ENCODE data around the gene PPP1R7.

Gene PPP1R7

DNA sequence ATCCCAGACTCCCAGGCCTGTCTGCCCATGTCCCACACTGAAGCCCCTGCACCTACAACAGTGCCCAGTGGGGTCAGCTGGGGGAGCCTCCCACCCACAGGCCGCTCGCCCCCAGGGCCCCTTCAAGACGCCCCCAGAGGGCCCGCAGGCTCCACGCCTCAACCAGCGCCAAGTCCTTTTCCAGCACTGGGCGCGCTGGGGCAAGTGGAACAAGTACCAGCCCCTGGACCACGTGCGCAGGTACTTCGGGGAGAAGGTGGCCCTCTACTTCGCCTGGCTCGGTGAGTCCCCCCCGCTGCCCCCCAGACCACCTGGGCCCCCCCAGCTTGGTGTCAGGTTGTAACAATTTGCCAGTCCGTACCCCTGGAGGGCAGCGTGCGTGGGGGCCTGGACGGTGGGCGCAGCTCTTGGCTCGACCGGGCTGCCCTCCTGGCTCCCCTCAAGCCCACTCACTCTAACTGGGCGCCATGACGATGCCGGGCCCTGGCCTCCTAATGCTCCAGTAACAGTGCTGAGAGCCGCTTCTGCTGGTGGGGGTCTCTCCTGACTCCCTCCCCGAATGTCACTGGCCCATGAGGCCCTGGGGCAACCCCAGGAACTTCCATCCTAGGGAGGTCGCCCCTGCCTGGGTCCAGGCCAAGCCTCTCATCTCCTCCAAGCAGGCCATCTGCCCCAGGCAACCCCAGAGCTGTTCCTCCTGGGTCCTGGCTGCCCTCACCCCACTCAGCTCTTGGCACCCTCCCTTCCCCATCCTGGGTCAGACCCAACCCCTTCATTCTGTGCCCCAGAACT, 53.1 kb downstream of the PPP1R7 start:
- DNase-seq = no peak
- in situ Hi-C loops (cut with MboI; ENCODE audit: low pct_unique_long_range_greater_than_20kb, low sequenced_read_pairs) = no loop called here

DNA sequence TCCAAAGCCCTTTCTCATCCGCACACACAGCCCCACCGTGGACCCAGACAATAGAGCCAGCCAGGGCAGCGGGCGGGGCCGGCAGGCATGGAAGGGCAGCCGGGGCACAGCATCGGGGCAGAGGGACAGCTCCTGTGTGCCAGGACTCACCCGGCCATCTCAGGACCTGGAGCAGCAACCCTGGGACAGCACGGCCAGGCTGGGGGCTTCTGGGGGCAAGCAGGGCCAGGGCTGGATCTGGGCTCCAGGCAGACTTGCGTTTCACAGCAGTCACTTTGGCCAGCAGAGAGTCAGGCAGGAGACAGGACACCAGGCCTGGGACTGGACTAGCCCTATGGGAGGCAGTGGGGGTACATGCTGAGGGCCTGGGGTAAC, 53.7 kb downstream of the PPP1R7 start:
- DNase-seq = no peak
- in situ Hi-C loops (cut with MboI; ENCODE audit: low pct_unique_long_range_greater_than_20kb, low sequenced_read_pairs) = no loop called here

DNA sequence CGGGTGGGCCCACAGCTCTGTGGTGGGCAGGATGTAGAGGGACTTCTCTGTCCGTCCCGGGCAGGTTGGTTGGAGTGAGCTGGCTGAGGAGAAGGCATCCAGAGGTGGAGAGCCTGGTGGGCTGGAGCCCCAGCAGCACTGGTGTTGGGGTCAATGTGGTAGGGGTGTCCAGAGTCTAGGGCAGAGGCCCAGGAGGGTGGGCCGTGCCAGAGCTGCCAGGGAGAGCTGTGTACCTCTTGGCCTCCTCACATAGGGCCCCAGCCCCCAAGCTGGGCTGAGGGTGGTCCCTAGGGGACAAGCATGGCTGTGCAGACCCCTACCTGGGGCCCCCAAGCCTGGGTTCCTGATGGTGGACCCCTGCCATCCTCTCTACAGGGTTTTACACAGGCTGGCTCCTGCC, 54.2 kb downstream of the PPP1R7 start:
- no peak for DNase-seq
- in situ Hi-C loops (cut with MboI; ENCODE audit: low pct_unique_long_range_greater_than_20kb, low sequenced_read_pairs) = no loop called here

DNA sequence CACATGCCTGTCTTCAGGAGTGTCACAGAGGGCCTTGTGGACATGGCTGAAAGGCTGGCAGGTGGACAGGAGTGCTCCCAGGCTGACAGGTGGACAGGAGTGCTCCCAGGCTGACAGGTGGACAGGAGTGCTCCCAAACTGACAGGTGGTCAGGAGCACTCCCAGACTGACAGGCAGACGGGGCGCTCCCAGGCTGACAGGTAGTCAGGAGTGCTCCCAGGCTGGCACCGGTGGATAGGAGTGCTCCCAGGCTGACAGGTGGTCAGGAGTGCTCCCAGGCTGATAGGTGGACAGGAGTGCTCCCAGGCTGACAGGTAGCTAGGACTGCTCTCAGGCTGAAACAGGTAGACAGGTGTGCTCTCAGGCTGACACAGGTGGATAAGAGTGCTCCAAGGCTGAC, 54.8 kb downstream of the PPP1R7 start:
- DNase-seq = no peak
- in situ Hi-C loops (cut with MboI; ENCODE audit: low pct_unique_long_range_greater_than_20kb, low sequenced_read_pairs) = no loop called here

DNA sequence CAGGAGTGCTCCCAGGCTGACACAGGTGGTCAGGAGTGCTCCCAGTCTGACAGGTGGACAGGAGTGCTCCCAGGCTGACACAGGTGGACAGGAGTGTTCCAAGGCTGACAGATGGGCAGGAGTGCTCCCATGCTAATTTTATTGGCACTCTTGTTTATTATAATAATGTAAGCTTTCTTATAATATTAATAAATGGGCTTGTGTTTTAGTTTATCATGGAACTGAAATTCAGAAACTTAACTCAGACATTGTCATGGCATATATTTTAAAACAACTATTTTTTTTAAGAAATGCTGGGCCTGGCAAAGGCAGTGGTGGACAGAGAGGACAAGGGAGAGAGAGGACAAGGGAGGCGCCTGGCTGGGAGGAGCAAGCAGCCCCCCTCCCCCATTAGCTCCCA, 56.9 kb downstream of the PPP1R7 start:
- in situ Hi-C loops (cut with MboI; ENCODE audit: low pct_unique_long_range_greater_than_20kb, low sequenced_read_pairs) = no loop called here
- DNase-seq = no peak

DNA sequence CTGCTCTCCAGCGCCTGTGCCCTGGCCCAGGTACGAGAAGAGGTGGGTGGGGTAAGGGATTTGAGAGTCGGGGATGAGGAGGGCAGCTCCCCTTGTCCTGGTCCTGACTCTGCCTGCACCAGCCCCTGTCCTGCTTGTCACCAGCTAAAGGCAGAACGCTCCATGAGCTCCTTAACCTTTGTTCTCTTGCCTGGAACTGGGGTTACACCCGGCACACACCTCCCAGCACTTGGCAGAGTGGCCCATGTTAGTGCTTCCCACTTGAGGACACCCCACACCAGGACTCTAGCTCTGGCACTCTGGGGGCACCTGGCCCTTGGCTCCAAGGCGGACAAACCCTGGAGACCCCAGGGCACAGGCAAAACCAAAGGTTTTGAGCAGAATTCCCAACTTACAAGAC, 57.4 kb downstream of the PPP1R7 start:
- no peak for DNase-seq
- in situ Hi-C loops (cut with MboI; ENCODE audit: low pct_unique_long_range_greater_than_20kb, low sequenced_read_pairs) = no loop called here

DNA sequence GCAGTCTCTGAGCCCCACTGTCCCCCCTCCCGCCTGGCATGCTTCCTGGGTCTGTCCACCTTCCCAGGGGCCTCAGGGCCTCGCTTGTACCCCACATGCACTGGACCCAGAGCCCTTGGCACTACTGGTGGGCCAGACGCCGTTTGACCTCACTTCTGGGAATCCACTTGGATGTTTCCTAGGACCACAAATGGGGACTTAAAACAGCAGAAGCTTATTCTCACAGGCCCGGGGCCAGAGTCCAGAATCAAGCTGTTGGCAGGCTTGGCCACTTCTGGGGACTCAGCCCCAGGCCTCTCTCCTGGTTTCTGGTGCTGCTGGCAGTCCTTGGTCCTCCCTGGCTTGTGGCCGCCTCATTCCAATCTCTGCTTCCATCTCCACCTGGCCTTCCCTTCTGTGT, 57.8 kb downstream of the PPP1R7 start:
- in situ Hi-C loops (cut with MboI; ENCODE audit: low pct_unique_long_range_greater_than_20kb, low sequenced_read_pairs) = no loop called here
- DNase-seq = no peak

DNA sequence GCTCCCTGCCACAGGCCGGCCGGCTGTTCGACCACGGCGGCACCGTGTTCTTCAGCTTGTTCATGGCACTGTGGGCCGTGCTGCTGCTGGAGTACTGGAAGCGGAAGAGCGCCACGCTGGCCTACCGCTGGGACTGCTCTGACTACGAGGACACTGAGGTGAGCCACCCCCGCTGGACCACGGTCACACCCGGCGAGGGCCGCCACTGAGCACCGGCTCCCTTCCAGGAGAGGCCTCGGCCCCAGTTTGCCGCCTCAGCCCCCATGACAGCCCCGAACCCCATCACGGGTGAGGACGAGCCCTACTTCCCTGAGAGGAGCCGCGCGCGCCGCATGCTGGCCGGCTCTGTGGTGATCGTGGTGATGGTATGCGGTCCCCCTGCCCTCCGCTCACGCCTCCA, 59.0 kb downstream of the PPP1R7 start:
- in situ Hi-C loops (cut with MboI; ENCODE audit: low pct_unique_long_range_greater_than_20kb, low sequenced_read_pairs) = no loop called here
- DNase-seq = no peak

DNA sequence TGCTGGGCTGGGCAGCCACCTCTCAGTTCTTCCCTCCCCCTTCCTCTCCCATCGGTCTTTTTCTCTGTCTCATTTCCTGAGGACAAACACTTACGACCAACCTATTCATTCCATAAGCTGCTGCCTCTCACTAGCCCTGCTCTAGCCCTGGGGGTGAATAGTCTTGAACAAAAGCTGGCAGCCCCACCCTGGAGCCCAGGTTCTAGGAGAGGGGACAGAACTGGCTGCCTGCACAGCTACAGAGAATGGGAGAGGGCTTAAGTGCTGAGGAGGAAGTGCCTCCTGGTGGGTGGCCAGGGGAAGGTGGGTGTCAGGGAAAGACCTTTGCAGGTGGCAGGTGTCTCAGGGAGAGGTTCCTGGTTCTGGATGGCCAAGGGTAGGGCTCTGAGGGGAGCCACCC, 61.0 kb downstream of the PPP1R7 start:
- no peak for DNase-seq
- in situ Hi-C loops (cut with MboI; ENCODE audit: low pct_unique_long_range_greater_than_20kb, low sequenced_read_pairs) = no loop called here

DNA sequence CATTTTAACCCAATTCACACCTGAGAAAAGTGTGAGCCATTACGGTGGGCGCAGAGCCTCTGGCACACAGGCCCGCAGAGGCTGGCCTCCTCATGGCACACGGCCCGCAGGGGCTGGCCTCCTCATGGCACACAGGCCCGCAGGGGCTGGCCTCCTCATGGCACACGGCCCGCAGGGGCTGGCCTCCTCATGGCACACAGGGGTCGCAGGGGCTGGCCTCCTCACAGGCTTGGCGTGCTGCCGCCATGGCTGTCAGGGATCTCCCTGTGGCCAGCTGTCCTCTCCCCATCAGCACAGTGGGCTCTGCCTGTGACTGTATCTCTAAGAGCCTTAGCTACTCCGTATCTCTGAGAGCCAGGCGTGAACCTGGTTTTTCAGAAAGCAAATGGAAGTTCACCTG, 62.8 kb downstream of the PPP1R7 start:
- in situ Hi-C loops (cut with MboI; ENCODE audit: low pct_unique_long_range_greater_than_20kb, low sequenced_read_pairs) = no loop called here
- no peak for DNase-seq

DNA sequence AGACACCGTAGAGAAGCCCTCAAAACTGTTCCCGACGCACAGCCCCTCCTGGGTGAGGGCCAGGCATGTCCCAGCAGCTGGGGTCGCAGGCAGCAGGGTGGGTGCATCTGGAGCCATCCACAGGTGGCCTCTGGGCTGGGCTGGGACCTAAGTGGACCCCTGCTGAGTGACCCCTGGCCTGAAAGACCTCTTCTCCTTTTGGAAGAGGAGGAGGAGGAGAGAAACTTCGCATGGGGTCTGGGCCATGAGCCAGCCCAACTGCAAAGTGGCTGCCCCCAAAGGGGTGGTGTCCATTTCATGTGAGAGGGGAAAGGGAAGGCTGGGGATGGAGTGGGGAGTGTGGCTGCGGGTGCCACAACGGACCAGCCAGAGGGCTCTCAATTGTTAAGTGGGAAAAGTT, 63.3 kb downstream of the PPP1R7 start:
- in situ Hi-C loops (cut with MboI; ENCODE audit: low pct_unique_long_range_greater_than_20kb, low sequenced_read_pairs) = no loop called here
- DNase-seq = no peak

DNA sequence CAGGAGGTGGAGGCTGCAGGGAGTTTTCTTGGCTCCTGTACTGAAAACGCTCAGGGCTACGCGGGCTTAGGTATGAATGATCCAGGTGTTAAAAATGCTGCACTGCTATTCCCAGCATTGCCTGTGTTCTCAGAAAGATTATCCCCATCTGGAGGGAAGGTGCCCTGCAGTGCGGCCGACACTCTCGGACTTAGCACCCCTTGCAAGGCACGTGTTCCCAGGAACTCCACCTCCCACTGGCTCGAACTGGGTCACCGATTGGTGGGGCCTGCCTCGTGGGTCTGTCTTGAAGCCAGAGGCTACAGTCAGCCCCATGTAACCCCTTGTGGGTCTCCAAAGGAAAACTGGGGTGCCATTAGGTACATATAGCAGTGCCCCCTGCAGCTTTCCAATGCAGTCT, 63.9 kb downstream of the PPP1R7 start:
- DNase-seq = no peak

DNA sequence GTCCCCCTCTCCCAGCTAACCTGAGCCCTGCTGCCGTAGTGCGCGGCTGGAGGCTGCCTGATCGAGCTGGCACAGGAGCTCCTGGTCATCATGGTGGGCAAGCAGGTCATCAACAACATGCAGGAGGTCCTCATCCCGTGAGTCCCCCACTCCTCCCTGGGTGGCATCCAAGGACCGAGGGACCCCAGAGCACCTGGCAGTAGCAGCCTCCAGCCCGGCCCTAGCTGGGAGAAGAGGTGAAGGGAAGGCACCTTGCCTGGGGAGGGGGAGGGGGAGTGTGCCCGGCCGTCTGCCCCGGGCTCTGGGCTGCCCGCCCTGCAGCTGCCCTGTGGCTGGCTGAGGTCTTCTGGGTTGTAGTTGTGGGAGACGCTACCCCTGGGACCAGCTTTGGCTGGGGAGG, 64.5 kb downstream of the PPP1R7 start:
- DNase-seq = no peak
- in situ Hi-C loops (cut with MboI; ENCODE audit: low pct_unique_long_range_greater_than_20kb, low sequenced_read_pairs) = no loop called here

More for the DNA sequence above, 63.9 kb downstream of the PPP1R7 start:
- in situ Hi-C loops (cut with MboI; ENCODE audit: low pct_unique_long_range_greater_than_20kb, low sequenced_read_pairs) = no loop called here

DNA sequence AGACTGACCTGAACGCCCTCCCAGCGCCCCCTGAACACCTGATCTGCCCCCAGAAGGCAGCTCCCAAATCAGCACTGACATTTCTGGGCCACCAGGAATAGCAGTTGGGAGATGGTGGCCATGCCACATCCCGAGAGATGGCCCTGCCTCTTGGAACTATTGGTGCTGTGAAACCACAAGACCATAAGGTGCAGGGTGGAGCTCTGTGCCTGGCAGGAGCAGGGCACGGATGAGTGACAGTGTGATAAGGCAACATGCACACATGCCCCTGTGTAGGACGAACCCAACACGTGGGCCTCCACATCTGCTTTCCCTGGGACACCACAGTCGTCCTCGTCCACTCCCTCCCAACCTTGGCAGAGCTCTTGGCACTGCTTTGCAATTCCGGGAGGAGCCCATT, 65.2 kb downstream of the PPP1R7 start:
- in situ Hi-C loops (cut with MboI; ENCODE audit: low pct_unique_long_range_greater_than_20kb, low sequenced_read_pairs) = no loop called here
- no peak for DNase-seq

DNA sequence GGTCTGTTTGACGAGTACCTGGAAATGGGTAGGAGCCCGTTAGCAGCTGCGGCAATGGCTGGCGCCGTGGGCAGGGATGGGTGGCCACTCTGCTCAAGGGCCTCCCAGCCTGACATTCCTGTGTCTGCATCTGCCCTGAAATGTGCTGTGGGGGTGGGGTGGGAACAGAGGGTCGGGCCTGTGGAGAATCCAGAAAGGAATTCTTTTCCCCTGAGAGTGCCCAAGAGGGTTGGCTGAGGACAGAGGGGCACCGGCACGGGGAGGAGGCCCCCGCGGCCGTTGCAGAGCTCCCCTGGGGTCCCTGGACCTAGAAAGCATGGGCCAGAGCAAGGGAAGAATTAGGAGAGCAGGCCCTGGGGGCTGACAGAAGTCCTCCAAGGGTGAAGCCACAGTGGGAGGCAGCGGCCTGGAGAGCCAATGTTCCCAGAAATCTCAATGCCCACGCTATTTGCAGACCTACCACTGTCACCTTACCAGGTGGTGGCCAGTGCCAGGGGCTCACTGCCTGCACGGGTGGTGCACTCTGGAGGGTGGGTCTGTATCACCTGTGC, 66.0 kb downstream of the PPP1R7 start:
- in situ Hi-C loops (cut with MboI; ENCODE audit: low pct_unique_long_range_greater_than_20kb, low sequenced_read_pairs) = no loop called here

DNA sequence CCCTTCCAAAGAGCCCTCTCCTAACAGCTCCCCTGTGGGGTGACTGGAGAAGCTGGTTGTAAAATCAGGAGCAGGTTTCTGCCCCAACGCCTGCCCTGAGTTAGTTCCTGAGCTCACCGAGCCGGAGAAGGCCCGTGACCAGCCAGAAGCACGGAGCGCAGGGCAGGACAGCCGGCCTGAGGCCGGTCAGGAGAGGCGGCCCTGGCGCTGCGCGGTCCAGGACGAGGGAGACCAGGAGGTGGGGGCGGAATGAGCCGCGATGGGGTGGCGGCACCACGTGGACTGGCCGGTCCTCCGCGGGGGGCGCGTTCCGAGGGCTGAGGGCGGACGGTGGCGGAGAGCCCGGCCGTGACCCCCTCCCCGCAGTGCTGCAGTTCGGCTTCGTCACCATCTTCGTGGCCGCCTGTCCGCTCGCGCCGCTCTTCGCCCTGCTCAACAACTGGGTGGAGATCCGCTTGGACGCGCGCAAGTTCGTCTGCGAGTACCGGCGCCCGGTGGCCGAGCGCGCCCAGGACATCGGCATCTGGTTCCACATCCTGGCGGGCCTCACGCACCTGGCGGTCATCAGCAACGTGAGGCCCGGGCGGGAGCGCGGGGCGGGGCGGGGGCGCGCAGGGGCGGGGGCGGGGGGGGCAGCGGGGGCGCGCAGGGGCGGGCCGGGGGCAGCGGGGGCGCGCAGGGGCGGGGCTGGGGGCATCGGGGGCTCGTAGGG, 67.2 kb downstream of the PPP1R7 start:
- DNase-seq = peak; percentile 36
- in situ Hi-C loops (cut with MboI; ENCODE audit: low pct_unique_long_range_greater_than_20kb, low sequenced_read_pairs) = no loop called here

More for the DNA sequence above, 66.0 kb downstream of the PPP1R7 start:
- no peak for DNase-seq

DNA sequence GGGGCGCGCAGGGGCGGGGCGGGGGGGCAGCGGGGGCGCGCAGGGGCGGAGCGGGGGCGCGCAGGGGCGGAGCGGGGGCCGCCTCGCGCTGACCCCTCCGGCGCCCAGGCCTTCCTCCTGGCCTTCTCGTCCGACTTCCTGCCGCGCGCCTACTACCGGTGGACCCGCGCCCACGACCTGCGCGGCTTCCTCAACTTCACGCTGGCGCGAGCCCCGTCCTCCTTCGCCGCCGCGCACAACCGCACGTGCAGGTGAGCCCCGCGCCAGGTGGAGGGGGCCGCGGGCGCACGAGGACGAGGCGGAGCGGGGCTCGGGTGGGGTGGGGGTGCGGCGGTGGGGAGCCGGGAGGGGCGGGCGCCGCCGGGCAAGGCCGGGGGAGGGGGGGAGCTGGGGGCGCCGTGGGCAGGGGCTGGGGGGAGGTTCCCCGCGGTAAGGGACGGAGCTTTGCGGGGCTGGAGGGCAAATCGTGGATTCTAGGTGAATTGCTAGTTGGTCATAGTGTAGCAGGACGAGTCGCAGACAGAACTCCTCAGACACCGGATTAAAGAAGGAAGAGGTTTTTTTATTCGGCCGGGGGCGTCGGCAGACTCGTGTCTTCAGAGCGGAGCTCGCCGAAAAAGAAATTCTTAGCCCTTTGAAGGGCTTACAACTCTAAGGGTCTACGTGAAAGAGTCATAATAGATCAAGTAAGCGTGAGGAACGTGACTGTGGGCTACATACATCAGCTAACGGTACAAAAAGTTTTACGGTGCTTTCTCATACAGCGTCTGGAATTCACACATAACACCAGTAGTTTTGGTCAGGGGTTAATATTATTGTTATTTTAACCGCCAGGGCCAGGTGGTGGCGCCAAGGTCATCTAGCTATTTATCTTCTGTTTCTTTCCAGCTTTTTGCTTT, 68.1 kb downstream of the PPP1R7 start:
- DNase-seq = peak; percentile 36
- in situ Hi-C loops (cut with MboI; ENCODE audit: low pct_unique_long_range_greater_than_20kb, low sequenced_read_pairs) = no loop called here

DNA sequence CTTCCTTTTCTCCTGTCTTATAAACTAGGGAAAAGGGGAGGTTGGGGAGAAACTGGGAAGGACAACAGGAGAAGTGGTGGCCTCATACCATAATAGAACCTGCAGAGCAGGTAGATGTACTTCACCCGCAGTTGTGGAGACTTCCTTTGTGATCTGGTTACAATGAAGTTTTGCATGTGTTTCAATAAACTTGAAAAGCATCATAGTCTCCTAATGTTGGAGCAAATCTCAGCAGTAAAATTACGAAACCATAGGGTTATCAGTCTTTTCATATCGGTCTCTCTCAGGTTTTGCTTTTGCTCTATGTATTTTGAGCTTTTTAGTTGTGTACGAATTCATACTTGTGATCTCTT, 68.7 kb downstream of the PPP1R7 start:
- no peak for DNase-seq
- in situ Hi-C loops (cut with MboI; ENCODE audit: low pct_unique_long_range_greater_than_20kb, low sequenced_read_pairs) = no loop called here

DNA sequence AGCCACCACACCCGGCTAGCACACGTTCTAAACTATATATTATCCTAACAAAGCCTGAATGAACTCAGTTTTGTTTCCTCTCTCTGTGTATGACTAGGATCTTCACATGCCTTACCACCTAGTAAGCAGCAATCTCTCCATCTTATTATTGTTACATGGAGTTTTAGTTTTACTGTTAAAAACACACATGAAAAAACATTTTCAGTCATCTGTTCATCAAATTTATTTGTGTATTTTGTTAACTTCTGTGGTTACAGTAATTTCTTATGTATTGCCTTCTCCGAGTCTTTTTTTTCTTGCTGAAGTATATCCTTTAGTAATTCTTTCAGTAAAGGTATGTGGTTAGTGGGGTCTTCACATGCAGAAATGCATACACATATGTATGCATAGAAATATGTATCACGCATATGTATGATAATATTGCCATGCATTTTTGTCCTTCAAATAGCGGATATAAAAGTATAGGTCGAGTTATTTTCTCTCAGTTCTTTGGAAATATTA, 69.6 kb downstream of the PPP1R7 start:
- DNase-seq = no peak
- in situ Hi-C loops (cut with MboI; ENCODE audit: low pct_unique_long_range_greater_than_20kb, low sequenced_read_pairs) = no loop called here

All from KBM-7 (cell line).